ENCODE measurements around the gene ADCY5. TPM values are rescaled to one million over a fixed set of nuclear protein-coding genes. Genes with fewer than 3 reads are reported as not detected.

Gene ADCY5
- total RNA-seq, 1 experiment from 2014 or later = 0.49 TPM

GRCh38 chr3:123279121-123279520 lies 169.8 kb downstream of the ADCY5 start:
- ATAC-seq = no peak

More at GRCh38 chr3:123279121-123279520, 169.8 kb downstream of the ADCY5 start:
- BruUV-seq (replicated peaks) = no TSS peak
- Histone ChIP-seq H3K4me2 (ENCODE audit: low read length) (no peak overlapping the region), H3K79me2 (ENCODE audit: insufficient read depth, low read length) (no peaks in the 10 kb centered on the region), H3K9ac (ENCODE audit: low read length) (no peak overlapping the region), H3K9me2 (ENCODE audit: insufficient read depth) (no peaks in the 10 kb centered on the region), H4K20me1 (ENCODE audit: insufficient read depth) (no peaks in the 10 kb centered on the region), H3K9me3 (ENCODE audit: control insufficient read depth in 1 of 2, insufficient read depth in 1 of 2, low read depth in 1 of 2, low read length in 2 of 2) (no peaks in the 10 kb centered on the region), H3K4me1 (ENCODE audit: control insufficient read depth in 1 of 2, insufficient read depth in 2 of 2, low read length in 2 of 2) (no peaks in the 10 kb centered on the region), H3K4me3 (replicated peaks in 1 of 2; ENCODE audit: low read depth in 1 of 2, low read length in 2 of 2) (no peak overlapping the region), H3K27me3 (ENCODE audit: insufficient read depth, low read length) (no peaks in the 10 kb centered on the region), H2AFZ (ENCODE audit: low read depth, low read length, poor library complexity, severe bottlenecking) (no peak overlapping the region), H3K27ac (ENCODE audit: low read depth, low read length) (no peak overlapping the region), H3K36me3 (ENCODE audit: control insufficient read depth in 1 of 2, insufficient read depth in 2 of 2, low read length in 2 of 2) (no peaks in the 10 kb centered on the region)
- ChIA-PET CTCF (no interaction called here), POLR2A (no interaction called here), RAD21 (ENCODE audit: low non-redundant PET in 1 of 2, low total read pairs in 2 of 2, uncharacterized antibody in 2 of 2, unreplicated experiment in 2 of 2) (no interaction called here)
- intact Hi-C loops (cut with micrococcal nuclease) = no loop called here
- no peak for DNase-seq (ENCODE audit: low read depth, low spot score)
- TF ChIP-seq POLR2A (IDR thresholded peaks at IDR 0.05; ENCODE audit: borderline replicate concordance, extremely low read depth, insufficient read depth, insufficient read length) = no peak
- no peak for TF ChIP-seq REST (IDR thresholded peaks at IDR 0.05; ENCODE audit: low read depth)
